MM.1S (cell line): ENCODE data around the gene AQP2.

Experiments used
- DNase-seq: peaks from one replicate; pipeline ENCODE4 v3.0.0-alpha.2; 2015
- H2AFZ ChIP-seq: fragments of 300-600 bp; sonication (generic); 2 replicates; pipeline ENCODE4 v1.6.0; 2016; ENCODE audit warnings: antibody characterized with exemption, low read length
- H3F3A ChIP-seq: fragments of 300-600 bp; sonication (generic); 2 replicates; pipeline ENCODE4 v1.6.1; 2016; ENCODE audit warnings: mild to moderate bottlenecking, antibody characterized with exemption, low read length, moderate library complexity, mixed read lengths; ENCODE audit not compliant: insufficient read depth
- H3K27ac ChIP-seq: fragments of 300-600 bp; sonication (generic); 2 replicates; pipeline ENCODE4 v1.5.1; 2016; ENCODE audit warnings: mild to moderate bottlenecking, low read length
- H3K27me3 ChIP-seq: fragments of 300-600 bp; sonication (generic); replicated peaks from 2 replicates; pipeline ENCODE4 v1.6.0; 2016; ENCODE audit warnings: low read length; ENCODE audit not compliant: insufficient read depth
- H3K36me3 ChIP-seq: fragments of 300-600 bp; sonication (generic); replicated peaks from 2 replicates; pipeline ENCODE4 v1.6.1; 2016; ENCODE audit warnings: mild to moderate bottlenecking, low read length, mixed read lengths; ENCODE audit not compliant: insufficient read depth
- H3K4me1 ChIP-seq: fragments of 300-600 bp; sonication (generic); 2 replicates; pipeline ENCODE4 v1.6.1; 2016; ENCODE audit warnings: low read length, mixed read lengths
- H3K4me2 ChIP-seq: fragments of 300-600 bp; sonication (generic); 2 replicates; pipeline ENCODE4 v1.6.0; 2016; ENCODE audit warnings: low read depth, low read length
- H3K4me3 ChIP-seq: fragments of 300-600 bp; sonication (generic); 2 replicates; pipeline ENCODE4 v1.5.1; 2016; ENCODE audit warnings: low read length, mixed read lengths
- H3K79me2 ChIP-seq: fragments of 300-600 bp; sonication (generic); 2 replicates; pipeline ENCODE4 v1.6.1; 2016; ENCODE audit warnings: mixed run types, low read length, mixed read lengths
- H3K9ac ChIP-seq: fragments of 300-600 bp; sonication (generic); 2 replicates; pipeline ENCODE4 v1.6.1; 2016; ENCODE audit warnings: low read length, mixed read lengths
- H3K9me2 ChIP-seq: fragments of 300-600 bp; sonication (generic); replicated peaks from 2 replicates; pipeline ENCODE4 v1.6.1; 2016; ENCODE audit warnings: mild to moderate bottlenecking, low read length, mixed read lengths; ENCODE audit not compliant: insufficient read depth
- H3K9me3 ChIP-seq: fragments of 300-600 bp; sonication (generic); replicated peaks from 2 replicates; pipeline ENCODE4 v1.6.1; 2016; ENCODE audit warnings: mild to moderate bottlenecking, low read length, mixed read lengths; ENCODE audit not compliant: insufficient read depth
- H4K20me1 ChIP-seq: fragments of 300-600 bp; sonication (generic); 2 replicates; pipeline ENCODE4 v1.6.1; 2016; ENCODE audit warnings: mild to moderate bottlenecking, low read length, moderate library complexity, mixed read lengths; ENCODE audit not compliant: insufficient read depth
- CTCF ChIP-seq: fragments of 300-600 bp; sonication (generic); IDR thresholded peaks from 2 replicates; pipeline ENCODE4 v1.5.1; 2016; ENCODE audit warnings: antibody characterized with exemption, low read length, mixed read lengths
- EZH2 ChIP-seq: fragments of 300-600 bp; sonication (generic); optimal IDR thresholded peaks from 2 replicates; pipeline ENCODE3; 2017; ENCODE audit warnings: low read depth, mild to moderate bottlenecking, antibody characterized with exemption, low read length, mixed read lengths
- EZH2phosphoT487 ChIP-seq: fragments of 300-600 bp; sonication (generic); IDR thresholded peaks from 2 replicates; pipeline ENCODE4 v1.6.1; 2018; ENCODE audit warnings: antibody characterized with exemption, low read length

The AQP2 gene

GRCh38 chr12:49904601-49905000 is 45.9 kb upstream of the AQP2 start:
- H3K79me2 ChIP-seq: no peaks in the 10 kb centered on the region
- H3F3A ChIP-seq: no peaks in the 10 kb centered on the region
- no peak for DNase-seq
- no peak overlapping the region for H3K4me2 ChIP-seq
- H3K4me1 ChIP-seq: no peaks in the 10 kb centered on the region
- H3K9me3 ChIP-seq: no peaks in the 10 kb centered on the region
- TF ChIP-seq CTCF (no peak), EZH2 (no peak), EZH2phosphoT487 (no peak)
- no peak overlapping the region for H3K9ac ChIP-seq
- no peaks in the 10 kb centered on the region for H3K36me3 ChIP-seq
- no peaks in the 10 kb centered on the region for H3K9me2 ChIP-seq
- H4K20me1 ChIP-seq: no peaks in the 10 kb centered on the region
- H3K27ac ChIP-seq: no peak overlapping the region
- no peak overlapping the region for H3K4me3 ChIP-seq
- no peak overlapping the region for H2AFZ ChIP-seq
- peaks cover 14% of the 10 kb centered on the region; the same call in 1 of the 2 replicates for H3K27me3 ChIP-seq

GRCh38 chr12:49905718-49906314 is 44.7 kb upstream of the AQP2 start:
- H3F3A ChIP-seq: no peaks in the 10 kb centered on the region
- no peak overlapping the region for H3K27ac ChIP-seq
- H3K27me3 ChIP-seq: peaks cover 14% of the 10 kb centered on the region; the same call in 1 of the 2 replicates
- H3K9ac ChIP-seq: no peak overlapping the region
- no peaks in the 10 kb centered on the region for H4K20me1 ChIP-seq
- no peak overlapping the region for H2AFZ ChIP-seq
- H3K9me3 ChIP-seq: no peaks in the 10 kb centered on the region
- H3K4me3 ChIP-seq: no peak overlapping the region
- no peaks in the 10 kb centered on the region for H3K79me2 ChIP-seq
- H3K9me2 ChIP-seq: no peaks in the 10 kb centered on the region
- no peaks in the 10 kb centered on the region for H3K4me1 ChIP-seq
- H3K36me3 ChIP-seq: no peaks in the 10 kb centered on the region
- TF ChIP-seq EZH2 (no peak), EZH2phosphoT487 (no peak), CTCF (no peak)
- H3K4me2 ChIP-seq: no peak overlapping the region
- DNase-seq: no peak

- H3F3A ChIP-seq: no peaks in the 10 kb centered on the region
- no peaks in the 10 kb centered on the region for H4K20me1 ChIP-seq
- peaks cover 14% of the 10 kb centered on the region; the same call in 1 of the 2 replicates for H3K27me3 ChIP-seq
- H3K4me3 ChIP-seq: no peak overlapping the region
- no peaks in the 10 kb centered on the region for H3K36me3 ChIP-seq
- no peak overlapping the region for H3K9ac ChIP-seq
- H3K9me3 ChIP-seq: no peaks in the 10 kb centered on the region
- no peaks in the 10 kb centered on the region for H3K79me2 ChIP-seq
- H3K27ac ChIP-seq: no peak overlapping the region
- no peak overlapping the region for H2AFZ ChIP-seq
- TF ChIP-seq CTCF (no peak), EZH2 (no peak), EZH2phosphoT487 (no peak)
- no peak for DNase-seq
- H3K4me2 ChIP-seq: no peak overlapping the region
- no peaks in the 10 kb centered on the region for H3K4me1 ChIP-seq
- H3K9me2 ChIP-seq: no peaks in the 10 kb centered on the region
Observed at GRCh38 chr12:49907352-49907751, 43.2 kb upstream of the AQP2 start.
